HepG2 (cell line): Measurements from ENCODE around the gene FOXE3. TPM values are rescaled to one million over a fixed set of nuclear protein-coding genes. Genes with fewer than 3 reads are reported as not detected.

Experiments
- FOSL2 ChIP-seq: sonication (generic); formaldehyde crosslinking; IDR thresholded peaks from 2 replicates; pipeline ENCODE4 v1.4.0; 2020; ENCODE audit warnings: missing genetic modification reagents
- KDM2A ChIP-seq: sonication (generic); formaldehyde crosslinking; IDR thresholded peaks from 2 replicates; pipeline ENCODE4 v1.4.0; 2020; ENCODE audit warnings: low read depth, missing genetic modification reagents, borderline replicate concordance
- NFYB ChIP-seq: sonication (generic); formaldehyde crosslinking; IDR thresholded peaks from 2 replicates; pipeline ENCODE4 v1.4.0; 2020; ENCODE audit warnings: missing genetic modification reagents
- SMYD3 ChIP-seq: sonication (generic); formaldehyde crosslinking; IDR thresholded peaks from 2 replicates; pipeline ENCODE4 v1.8.1; 2023; ENCODE audit warnings: mild to moderate bottlenecking, missing genetic modification reagents
- SRSF9 ChIP-seq: fragments of 200-400 bp; formaldehyde crosslinking; IDR thresholded peaks from 2 replicates; pipeline ENCODE4 v1.6.1; 2018; ENCODE audit warnings: borderline replicate concordance, mild to moderate bottlenecking, low read depth, low read length; ENCODE audit not compliant: insufficient read depth, poor library complexity, severe bottlenecking
- ZNF230 ChIP-seq: sonication (generic); formaldehyde crosslinking; IDR thresholded peaks from 2 replicates; pipeline ENCODE4 v1.4.0; 2020; ENCODE audit warnings: mild to moderate bottlenecking, missing genetic modification reagents
- ZNF616 ChIP-seq: sonication (generic); formaldehyde crosslinking; IDR thresholded peaks from 2 replicates; pipeline ENCODE4 v1.5.0; 2020; ENCODE audit warnings: low read depth, mild to moderate bottlenecking, missing genetic modification reagents
- ZNF776 ChIP-seq: sonication (generic); formaldehyde crosslinking; IDR thresholded peaks from 2 replicates; pipeline ENCODE4 v1.4.0; 2020; ENCODE audit warnings: mild to moderate bottlenecking, missing genetic modification reagents
- ZNF777 ChIP-seq: sonication (generic); formaldehyde crosslinking; IDR thresholded peaks from 2 replicates; pipeline ENCODE4 v1.4.0; 2020; ENCODE audit warnings: missing genetic modification reagents
- ZNF788 ChIP-seq: sonication (generic); formaldehyde crosslinking; IDR thresholded peaks from 2 replicates; pipeline ENCODE4 v1.5.0; 2020; ENCODE audit warnings: mild to moderate bottlenecking, missing genetic modification reagents, borderline replicate concordance
- ZSCAN12 ChIP-seq: sonication (generic); formaldehyde crosslinking; IDR thresholded peaks from 2 replicates; pipeline ENCODE4 v1.9.0; 2021; ENCODE audit warnings: mild to moderate bottlenecking, missing genetic modification reagents
- polyA plus RNA-seq, 8 experiments: library from polyadenylated mRNA; depleted of rRNA in 3 of 8; stranded (reverse) in 7 of 8; unstranded in 1 of 8; fragments of >200 nt; fragmentation: Illumina TruSeq in 4 of 8; extraction: Trizol in 4 of 8; gene quantifications; 2 replicates each; pipeline versions ENCODE4 v1.2.1 to v1.2.3, GENCODE V29; 2011 to 2016; ENCODE audit warnings: low read depth in 4 of 8, missing spikeins in 1 of 8, mixed read lengths in 1 of 8; ENCODE audit not compliant: insufficient read depth in 1 of 8
- total RNA-seq, 5 experiments: library from RNA; depleted of rRNA; stranded (reverse); fragments of >200 nt; fragmentation: Illumina TruSeq; extraction: Trizol; gene quantifications; 2 replicates each; pipeline ENCODE4 v1.2.3, GENCODE V29; 2016; ENCODE audit warnings: low read depth in 1 of 5
- TF ChIP-seq, protein P1 (sequence below): sonication (generic); formaldehyde crosslinking; IDR thresholded peaks from 2 replicates; pipeline ENCODE4 v1.5.1; 2020; ENCODE audit warnings: missing genetic modification reagents, mild to moderate bottlenecking, borderline replicate concordance
- TF ChIP-seq, protein P2 (sequence below): sonication (generic); formaldehyde crosslinking; IDR thresholded peaks from 2 replicates; pipeline ENCODE4 v1.8.1; 2022; ENCODE audit warnings: mild to moderate bottlenecking, missing genetic modification reagents
- TF ChIP-seq, protein P3 (sequence below): sonication (generic); formaldehyde crosslinking; IDR thresholded peaks from 2 replicates; pipeline ENCODE4 v1.4.0; 2020; ENCODE audit warnings: missing genetic modification reagents
- TF ChIP-seq, protein P4 (sequence below): sonication (generic); formaldehyde crosslinking; IDR thresholded peaks from 2 replicates; pipeline ENCODE4 v1.5.0; 2020; ENCODE audit warnings: mild to moderate bottlenecking, missing genetic modification reagents, moderate library complexity
- TF ChIP-seq, protein P5 (sequence below): IDR thresholded peaks from 2 replicates; pipeline ENCODE4 v1.6.1; 2016
- TF ChIP-seq, protein P6 (sequence below): sonication (generic); formaldehyde crosslinking; IDR thresholded peaks from 2 replicates; pipeline ENCODE4 v1.5.0; 2020; ENCODE audit warnings: mild to moderate bottlenecking, missing genetic modification reagents

Gene FOXE3
- total and polyA plus RNA-seq, 2 of the 13 experiments (the other 11 are each of a cell fraction or from before 2014, with no cell fraction given), result not detected

DNA sequence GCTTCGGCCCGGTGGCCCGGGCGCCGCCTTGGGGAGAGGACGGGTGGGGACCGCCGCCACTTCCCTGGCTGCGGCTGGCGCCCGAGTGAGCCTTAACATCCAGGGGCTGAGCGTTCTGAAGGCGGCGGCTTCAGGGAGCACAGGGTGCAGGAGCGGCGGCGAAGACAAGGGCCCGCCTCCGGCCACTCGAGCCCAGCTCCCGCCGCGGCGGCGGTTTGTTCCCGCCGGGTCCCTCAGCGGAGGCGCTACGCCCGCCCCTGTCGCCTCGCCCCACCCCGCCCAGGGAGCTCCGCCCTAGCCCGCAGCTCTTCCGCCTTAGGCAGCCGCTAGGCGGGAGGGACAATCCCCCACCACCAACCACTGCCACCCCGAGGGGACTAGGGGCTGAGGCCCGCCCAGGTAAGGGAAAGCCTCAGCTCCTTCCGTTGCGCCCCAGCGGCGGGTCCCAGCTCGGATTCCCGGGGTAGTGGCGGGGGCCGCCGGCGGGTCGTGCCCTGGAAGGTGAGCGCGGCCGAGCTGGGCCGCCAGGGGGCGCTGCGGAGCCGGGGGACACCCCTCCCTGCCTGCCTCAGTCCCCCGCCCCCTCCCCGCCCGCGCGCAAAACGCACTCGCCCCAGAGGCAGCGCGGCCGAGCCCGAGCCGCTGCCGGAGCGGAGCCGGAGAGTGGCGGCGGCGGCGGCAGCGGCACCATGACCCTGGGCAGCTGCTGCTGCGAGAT, 21.5 kb downstream of the FOXE3 start, which contains the start of gene FOXD2 (continued):
- TF ChIP-seq FOSL2 (0 out of 2 replicates have a peak, but pooled peaks have one; percentile 12), KDM2A (CRISPR knock-in tag) (peak; percentile 73; the same call in 1 of the 2 replicates), ZNF776 (peak; percentile 32; the same call in 1 of the 2 replicates), ZNF230 (CRISPR knock-in tag) (0 out of 2 replicates have a peak, but pooled peaks have one; percentile 7), SMYD3 (0 out of 2 replicates have a peak, but pooled peaks have one; percentile 29), ZNF788 (CRISPR knock-in tag) (peak; percentile 61; the same call in 1 of the 2 replicates), NFYB (CRISPR knock-in tag) (peak; percentile 32; the same call in 1 of the 2 replicates), ZNF777 (peak; percentile 66), ZSCAN12 (no peak), SRSF9 (no peak), ZNF616 (CRISPR knock-in tag) (0 out of 2 replicates have a peak, but pooled peaks have one; percentile 32)
- TF ChIP-seq, protein P1, sequence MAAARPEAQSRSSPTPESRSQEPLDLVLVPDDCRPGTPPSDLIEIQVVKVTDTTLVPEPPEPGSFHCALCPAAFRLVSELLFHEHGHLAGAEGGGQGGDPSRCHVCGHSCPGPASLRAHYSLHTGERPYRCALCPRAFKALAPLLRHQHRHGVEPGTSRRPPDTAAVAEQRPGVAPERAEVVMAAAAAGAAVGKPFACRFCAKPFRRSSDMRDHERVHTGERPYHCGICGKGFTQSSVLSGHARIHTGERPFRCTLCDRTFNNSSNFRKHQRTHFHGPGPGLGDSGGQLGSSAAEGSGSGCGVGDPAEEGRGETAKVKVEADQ, result peak; percentile 58; the same call in 1 of the 2 replicates
- TF ChIP-seq, protein P2, sequence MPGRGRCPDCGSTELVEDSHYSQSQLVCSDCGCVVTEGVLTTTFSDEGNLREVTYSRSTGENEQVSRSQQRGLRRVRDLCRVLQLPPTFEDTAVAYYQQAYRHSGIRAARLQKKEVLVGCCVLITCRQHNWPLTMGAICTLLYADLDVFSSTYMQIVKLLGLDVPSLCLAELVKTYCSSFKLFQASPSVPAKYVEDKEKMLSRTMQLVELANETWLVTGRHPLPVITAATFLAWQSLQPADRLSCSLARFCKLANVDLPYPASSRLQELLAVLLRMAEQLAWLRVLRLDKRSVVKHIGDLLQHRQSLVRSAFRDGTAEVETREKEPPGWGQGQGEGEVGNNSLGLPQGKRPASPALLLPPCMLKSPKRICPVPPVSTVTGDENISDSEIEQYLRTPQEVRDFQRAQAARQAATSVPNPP, result 0 out of 2 replicates have a peak, but pooled peaks have one; percentile 37
- TF ChIP-seq, protein P3, sequence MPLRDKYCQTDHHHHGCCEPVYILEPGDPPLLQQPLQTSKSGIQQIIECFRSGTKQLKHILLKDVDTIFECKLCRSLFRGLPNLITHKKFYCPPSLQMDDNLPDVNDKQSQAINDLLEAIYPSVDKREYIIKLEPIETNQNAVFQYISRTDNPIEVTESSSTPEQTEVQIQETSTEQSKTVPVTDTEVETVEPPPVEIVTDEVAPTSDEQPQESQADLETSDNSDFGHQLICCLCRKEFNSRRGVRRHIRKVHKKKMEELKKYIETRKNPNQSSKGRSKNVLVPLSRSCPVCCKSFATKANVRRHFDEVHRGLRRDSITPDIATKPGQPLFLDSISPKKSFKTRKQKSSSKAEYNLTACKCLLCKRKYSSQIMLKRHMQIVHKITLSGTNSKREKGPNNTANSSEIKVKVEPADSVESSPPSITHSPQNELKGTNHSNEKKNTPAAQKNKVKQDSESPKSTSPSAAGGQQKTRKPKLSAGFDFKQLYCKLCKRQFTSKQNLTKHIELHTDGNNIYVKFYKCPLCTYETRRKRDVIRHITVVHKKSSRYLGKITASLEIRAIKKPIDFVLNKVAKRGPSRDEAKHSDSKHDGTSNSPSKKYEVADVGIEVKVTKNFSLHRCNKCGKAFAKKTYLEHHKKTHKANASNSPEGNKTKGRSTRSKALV (CRISPR knock-in tag), result peak; percentile 93
- TF ChIP-seq, protein P4, sequence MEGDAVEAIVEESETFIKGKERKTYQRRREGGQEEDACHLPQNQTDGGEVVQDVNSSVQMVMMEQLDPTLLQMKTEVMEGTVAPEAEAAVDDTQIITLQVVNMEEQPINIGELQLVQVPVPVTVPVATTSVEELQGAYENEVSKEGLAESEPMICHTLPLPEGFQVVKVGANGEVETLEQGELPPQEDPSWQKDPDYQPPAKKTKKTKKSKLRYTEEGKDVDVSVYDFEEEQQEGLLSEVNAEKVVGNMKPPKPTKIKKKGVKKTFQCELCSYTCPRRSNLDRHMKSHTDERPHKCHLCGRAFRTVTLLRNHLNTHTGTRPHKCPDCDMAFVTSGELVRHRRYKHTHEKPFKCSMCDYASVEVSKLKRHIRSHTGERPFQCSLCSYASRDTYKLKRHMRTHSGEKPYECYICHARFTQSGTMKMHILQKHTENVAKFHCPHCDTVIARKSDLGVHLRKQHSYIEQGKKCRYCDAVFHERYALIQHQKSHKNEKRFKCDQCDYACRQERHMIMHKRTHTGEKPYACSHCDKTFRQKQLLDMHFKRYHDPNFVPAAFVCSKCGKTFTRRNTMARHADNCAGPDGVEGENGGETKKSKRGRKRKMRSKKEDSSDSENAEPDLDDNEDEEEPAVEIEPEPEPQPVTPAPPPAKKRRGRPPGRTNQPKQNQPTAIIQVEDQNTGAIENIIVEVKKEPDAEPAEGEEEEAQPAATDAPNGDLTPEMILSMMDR, result peak; percentile 84
- TF ChIP-seq, protein P5, sequence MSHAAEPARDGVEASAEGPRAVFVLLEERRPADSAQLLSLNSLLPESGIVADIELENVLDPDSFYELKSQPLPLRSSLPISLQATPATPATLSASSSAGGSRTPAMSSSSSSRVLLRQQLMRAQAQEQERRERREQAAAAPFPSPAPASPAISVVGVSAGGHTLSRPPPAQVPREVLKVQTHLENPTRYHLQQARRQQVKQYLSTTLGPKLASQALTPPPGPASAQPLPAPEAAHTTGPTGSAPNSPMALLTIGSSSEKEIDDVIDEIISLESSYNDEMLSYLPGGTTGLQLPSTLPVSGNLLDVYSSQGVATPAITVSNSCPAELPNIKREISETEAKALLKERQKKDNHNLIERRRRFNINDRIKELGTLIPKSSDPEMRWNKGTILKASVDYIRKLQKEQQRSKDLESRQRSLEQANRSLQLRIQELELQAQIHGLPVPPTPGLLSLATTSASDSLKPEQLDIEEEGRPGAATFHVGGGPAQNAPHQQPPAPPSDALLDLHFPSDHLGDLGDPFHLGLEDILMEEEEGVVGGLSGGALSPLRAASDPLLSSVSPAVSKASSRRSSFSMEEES (CRISPR knock-in tag), result 0 out of 2 replicates have a peak, but pooled peaks have one; percentile 29
- TF ChIP-seq, protein P6, sequence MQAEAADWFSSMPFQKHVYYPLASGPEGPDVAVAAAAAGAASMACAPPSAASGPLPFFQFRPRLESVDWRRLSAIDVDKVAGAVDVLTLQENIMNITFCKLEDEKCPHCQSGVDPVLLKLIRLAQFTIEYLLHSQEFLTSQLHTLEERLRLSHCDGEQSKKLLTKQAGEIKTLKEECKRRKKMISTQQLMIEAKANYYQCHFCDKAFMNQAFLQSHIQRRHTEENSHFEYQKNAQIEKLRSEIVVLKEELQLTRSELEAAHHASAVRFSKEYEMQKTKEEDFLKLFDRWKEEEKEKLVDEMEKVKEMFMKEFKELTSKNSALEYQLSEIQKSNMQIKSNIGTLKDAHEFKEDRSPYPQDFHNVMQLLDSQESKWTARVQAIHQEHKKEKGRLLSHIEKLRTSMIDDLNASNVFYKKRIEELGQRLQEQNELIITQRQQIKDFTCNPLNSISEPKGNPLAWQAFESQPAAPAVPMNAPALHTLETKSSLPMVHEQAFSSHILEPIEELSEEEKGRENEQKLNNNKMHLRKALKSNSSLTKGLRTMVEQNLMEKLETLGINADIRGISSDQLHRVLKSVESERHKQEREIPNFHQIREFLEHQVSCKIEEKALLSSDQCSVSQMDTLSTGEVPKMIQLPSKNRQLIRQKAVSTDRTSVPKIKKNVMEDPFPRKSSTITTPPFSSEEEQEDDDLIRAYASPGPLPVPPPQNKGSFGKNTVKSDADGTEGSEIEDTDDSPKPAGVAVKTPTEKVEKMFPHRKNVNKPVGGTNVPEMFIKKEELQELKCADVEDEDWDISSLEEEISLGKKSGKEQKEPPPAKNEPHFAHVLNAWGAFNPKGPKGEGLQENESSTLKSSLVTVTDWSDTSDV (CRISPR knock-in tag), result no peak
